Ammon's horn (tissue), 1 donor: ENCODE data around the gene SLC4A8.

Source experiments
- DNase-seq: peaks from one replicate; pipeline ENCODE4 v3.0.0-alpha.2; 2016; ENCODE audit warnings: low spot score

The SLC4A8 gene

GRCh38 chr12:51527966-51528365 lies 103.3 kb downstream of the SLC4A8 start:
- no peak for DNase-seq

DNA sequence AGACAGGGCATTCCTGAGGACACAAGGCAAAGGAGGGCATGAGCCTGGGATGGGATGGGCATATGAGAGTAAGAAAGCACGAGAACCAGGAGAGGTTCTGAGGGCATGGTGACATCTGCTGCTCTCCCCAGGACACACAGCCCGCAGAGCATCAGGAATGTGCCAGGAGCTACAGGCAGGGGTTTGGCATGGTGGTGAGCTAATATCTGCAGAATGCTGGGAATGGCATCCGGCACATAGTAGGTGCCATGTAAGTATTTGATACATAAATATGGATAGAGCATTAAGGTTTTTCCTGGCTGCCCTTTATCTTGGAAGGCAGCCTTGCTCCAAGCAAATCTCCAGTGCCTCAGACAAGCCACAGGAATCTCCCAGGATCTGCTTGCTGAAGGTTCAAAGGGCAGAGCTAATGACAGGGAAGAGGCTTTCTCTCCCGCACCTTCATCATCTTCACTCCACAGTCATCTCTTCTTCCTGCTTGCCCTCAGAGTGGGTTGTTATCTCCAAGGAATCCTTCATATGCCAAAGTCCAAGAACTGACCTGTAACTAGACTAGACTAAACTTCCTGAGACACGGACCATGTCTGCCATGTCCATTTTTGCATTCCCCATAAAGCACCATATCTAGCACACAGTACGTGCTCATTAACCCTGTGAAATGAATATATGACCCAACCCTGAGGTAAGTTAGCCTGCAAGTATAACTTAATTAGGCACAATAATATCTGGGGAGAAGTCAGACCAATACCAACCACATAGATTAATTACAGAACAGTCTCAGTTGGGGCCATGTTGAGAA lies 104.4 kb downstream of the SLC4A8 start:
- DNase-seq, result no peak

- DNase-seq, result no peak
These were observed 105.0 kb downstream of the SLC4A8 start for GRCh38 chr12:51529651-51529970.

DNA sequence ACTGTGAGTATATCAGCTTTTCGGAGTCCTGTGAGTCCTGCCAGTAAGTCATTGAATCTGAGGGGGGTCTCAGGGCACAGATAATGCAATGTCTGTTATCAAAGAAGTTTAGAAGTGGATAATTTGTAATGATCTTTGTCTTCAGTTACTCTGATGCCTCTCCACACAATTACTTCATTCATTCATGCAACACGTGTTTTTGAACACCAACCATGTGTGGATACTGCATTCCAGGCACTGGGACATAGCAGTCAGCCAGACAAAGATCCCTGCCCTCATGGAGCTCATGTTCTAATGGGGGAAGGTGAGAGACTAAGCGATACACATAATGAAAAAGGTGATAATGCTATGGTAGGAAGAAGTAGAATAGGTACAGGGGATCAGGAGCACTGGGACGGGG lies 105.6 kb downstream of the SLC4A8 start:
- DNase-seq, result no peak

GRCh38 chr12:51531284-51531977 lies 106.8 kb downstream of the SLC4A8 start:
- DNase-seq, result no peak

- DNase-seq, result peak; percentile 88
These were observed 107.4 kb downstream of the SLC4A8 start for GRCh38 chr12:51531978-51532497.

- no peak for DNase-seq
These were observed 109.2 kb downstream of the SLC4A8 start for GRCh38 chr12:51533799-51534198.

DNA sequence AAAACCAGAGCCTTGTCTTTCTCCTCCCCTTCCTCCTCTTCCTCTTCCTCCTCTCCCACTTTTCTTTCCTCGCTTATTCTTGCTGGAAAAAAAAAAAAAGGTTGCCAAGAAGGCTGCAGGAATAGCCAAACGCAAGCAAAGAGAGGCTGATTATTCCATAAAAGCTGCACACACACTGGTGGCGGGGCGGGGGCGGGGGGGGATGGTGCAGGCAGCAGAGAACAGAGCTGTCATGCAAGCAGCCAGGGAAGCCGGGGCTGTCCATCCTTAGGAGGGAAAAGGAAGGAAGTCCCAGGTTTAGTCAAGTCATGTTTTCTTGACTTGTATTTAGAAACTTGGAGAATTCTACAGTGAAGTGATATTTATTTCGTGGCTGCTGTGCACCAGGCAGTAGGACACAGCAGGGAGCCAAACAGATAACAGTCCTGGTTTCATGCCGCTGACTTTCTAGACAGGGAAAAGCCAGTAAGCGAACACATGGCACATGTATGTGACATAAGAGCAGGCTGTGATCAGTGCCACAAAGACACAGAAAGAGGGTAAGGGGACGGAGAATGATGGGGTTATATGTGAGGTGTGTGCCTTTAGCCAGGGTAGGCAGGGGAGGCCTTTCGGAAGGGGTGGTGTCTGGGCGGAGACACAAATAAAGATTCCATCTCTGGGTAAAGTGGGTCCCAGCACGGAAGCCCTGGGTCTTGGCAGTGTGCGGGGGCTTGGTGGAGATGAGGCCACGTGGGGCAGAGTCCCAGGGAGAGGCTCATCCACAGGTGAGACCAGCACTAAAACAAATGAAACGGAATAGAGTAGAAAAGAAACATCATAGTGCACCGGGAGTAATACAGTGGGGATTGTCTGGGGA lies 109.8 kb downstream of the SLC4A8 start:
- no peak for DNase-seq

DNA sequence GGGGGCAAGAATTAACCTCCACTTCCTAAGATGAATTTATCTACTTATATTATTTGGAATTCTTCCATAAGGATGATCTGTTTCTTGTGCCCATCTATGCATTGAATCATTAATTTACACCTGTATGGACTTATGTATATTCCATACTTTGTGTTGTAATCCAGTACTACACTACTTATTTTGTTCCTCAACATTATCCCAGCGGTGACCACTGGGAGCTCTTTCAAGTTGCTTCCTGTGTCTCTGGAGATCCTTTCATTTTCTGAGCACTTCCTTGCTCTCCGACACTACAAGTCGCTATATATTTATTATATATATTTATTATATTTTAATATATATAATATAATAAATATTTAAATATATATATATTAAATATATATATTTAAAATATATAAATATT lies 111.5 kb downstream of the SLC4A8 start:
- DNase-seq, result no peak

GRCh38 chr12:51538149-51538548 lies 113.5 kb downstream of the SLC4A8 start:
- DNase-seq, result no peak

DNA sequence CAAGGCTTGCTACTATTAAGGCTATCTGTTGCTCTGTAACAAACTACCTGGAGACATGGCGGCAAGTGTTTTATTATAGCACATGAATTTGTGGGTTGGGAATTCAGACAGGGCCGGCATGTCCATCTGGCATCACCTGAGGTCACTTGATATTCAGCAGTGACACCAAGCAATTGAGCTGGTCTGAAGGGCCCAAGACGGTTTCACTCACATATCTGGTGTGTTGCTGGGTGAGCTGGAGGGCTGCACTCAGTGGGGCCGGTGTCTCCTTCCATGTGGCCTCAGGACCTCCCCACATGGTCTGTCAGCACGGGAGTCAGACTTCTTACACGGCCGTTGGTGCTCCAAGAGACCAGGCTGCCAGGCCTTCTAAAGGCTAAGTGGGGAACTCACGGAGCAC lies 114.0 kb downstream of the SLC4A8 start:
- DNase-seq, result no peak

DNA sequence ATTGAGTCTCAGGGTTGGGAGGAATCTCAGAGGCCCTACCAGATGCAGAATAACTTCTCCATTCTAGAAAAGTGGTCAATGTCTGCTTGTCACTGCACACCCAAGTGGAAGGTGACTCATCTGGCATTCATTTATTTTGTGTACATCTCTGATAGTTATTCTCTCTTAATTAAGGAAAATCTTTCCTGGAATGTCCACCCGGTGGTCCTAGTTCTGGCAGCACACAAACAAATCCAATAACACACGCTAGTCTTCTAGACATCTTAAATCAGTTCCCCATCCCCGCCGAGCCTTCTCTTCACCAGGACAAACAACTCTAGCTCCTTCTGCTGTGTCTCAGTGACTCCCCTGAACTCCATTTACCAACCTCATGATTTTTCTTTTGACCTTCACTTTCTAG lies 116.4 kb downstream of the SLC4A8 start:
- no peak for DNase-seq

DNA sequence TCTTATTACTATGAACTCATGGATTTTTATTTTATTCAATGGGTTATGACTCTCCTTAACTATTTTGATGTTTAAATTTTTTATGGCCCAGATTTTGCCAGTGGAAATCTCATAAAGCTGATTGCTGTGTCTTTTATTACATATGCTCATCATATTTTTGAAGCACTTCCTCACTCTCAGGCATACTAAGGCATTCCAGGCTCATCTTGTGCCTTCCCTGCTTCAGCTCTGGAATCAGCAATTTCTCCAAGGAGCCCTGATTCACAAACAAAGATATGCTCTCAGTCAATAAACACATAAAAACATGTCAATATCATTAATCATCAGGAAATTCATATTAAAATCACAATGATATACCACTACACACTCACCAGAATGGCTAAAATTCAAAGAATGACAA lies 121.5 kb downstream of the SLC4A8 start:
- no peak for DNase-seq

DNA sequence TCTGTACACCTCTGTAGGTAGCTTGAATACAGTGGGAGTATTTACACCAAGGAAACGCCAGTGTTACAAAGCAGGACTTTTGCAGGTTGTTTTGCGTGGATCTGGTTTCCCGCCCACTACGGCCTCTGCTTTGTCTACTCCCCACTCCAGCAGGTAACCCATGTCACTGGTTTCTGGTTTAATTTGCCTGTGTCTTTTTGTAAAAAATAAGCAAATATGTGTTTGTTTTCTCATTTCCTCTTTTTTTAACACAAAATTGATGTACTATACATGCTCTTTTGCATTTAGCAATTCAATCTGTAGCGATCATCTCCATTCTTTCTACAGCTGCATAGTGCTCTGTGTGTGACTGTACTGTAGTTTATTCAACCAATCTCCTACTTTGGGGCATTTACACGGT lies 123.0 kb downstream of the SLC4A8 start:
- no peak for DNase-seq

DNA sequence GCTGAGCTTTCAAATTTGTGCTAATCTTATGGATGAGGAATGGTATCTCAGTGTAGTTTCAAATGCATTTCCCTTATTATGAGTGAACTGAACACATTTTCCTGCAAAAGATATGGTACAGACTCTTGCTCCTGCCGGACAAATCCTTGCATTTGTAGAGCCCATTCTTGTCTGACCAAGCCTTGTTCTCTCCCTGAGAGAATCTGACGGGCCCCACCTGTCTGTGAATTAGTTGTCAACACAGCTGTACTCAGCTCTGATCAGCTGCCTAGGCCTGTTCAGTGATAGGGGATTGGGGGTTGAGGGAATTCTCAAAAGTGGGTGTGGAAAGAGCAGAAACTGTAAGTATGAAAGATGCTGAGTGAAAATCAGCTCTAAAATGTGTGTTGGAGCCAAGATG lies 123.6 kb downstream of the SLC4A8 start:
- no peak for DNase-seq

GRCh38 chr12:51549637-51550036 lies 125.0 kb downstream of the SLC4A8 start:
- no peak for DNase-seq
